GM19395 (cell line): ENCODE data around the gene HSD17B3.
"Not testable (repeated sequence)": the region's sequence is repeated elsewhere in the genome, so short reads cannot be mapped to it uniquely, and the experiment has no call there.

Experiments
- ATAC-seq: cut with Tn5 transposase; IDR thresholded peaks from one replicate; pipeline ENCODE4 v1.9.1; 2021; ENCODE audit warnings: mild to moderate bottlenecking, moderate library complexity; ENCODE audit not compliant: unreplicated experiment

The HSD17B3 gene

DNA sequence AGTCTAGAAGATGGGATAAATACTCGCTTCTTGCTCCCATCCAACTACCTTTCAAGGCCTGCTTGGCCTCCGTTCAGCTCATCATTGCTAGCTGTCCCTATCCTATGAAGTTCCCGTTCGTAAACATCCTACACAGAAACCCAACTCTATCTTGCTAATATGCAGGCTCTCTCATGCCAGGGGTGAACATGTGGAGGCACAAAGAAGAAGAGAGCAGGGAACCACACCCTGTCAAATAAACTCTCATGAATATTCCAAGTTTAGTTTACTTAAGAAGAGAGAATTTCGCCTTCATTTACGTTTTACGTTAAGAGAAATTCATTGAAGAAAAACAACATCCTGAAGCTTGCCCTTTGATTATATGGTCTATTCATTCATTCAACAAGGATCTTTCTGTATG lies 7.9 kb upstream of the HSD17B3 start:
- ATAC-seq, result no peak

DNA sequence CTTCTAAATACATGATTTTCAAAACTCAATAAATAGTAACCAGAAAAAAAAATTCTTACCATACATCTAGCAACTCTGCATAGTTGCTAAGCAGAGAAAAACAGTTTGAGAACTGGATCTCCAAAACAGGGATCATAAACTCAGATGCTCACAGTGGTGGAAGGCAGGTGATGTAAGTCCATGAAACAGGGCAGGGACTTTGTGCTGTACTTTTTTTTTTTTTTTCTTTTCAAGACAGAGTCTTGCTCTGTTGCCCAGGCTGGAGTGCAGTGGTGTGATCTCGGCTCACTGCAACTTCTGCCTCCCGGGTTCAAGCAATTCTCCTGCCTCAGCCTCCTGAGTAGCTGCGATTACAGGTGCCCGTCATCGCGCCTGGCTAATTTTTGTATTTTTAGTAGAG lies 5.0 kb upstream of the HSD17B3 start:
- not testable (repeated sequence) for ATAC-seq

DNA sequence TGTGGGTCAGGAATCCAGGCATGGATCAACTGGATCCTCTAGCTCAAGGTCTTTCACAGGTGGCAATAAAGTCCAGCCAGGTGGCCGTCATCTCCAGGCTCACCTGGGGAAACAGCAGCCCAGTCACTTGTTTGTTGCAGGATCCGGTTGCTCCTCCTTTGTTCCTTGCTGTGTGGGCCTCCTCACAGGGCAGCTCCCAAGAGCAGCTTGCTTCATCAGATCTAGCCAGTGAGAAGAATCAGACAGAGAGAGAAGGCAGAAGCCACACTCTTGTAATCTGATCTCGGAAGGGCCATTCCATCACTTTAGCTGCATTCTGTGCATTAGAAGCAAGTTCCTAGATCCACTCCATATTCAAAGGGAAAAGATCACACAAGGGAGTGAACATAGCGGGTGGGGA lies 3.2 kb upstream of the HSD17B3 start:
- no peak for ATAC-seq

DNA sequence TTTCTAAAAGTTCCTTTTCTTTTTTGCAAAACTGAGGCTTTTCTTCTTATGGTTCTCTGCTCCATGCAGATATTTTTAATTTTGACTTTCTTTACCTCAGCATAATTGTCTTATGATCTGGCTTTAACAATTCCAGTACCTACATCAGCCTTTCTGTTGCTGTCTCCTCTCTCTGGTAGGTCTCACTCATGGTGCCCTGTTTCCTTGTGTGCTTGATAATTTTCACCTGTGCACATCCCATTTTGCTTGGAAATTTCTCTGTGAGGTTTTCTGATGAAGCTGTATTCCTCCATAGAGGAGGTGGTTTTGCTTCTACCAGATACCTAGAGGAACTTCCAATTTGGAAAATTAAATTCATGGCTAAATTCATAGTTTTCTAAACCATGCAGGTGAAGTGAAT lies 2.3 kb upstream of the HSD17B3 start:
- ATAC-seq, result no peak

DNA sequence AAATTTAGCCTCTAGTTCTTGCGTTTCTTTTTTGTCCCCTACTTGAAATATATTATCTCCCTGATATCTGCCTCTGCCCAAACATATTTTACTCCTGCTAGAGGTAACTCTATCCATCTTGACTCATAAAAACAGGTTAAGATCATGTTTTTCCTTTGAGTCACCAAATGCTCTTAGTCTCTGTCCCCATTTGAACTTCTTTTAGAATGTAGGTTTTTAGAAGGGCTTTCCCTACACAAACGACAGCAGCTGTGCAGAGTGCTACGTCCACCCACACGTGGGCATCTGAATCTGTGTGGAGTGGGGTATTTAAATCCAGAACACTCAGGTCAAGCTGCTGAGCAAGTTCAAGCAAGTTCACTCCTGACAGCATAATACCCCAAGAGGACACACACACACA lies 2.2 kb downstream of the HSD17B3 start:
- ATAC-seq, result no peak

DNA sequence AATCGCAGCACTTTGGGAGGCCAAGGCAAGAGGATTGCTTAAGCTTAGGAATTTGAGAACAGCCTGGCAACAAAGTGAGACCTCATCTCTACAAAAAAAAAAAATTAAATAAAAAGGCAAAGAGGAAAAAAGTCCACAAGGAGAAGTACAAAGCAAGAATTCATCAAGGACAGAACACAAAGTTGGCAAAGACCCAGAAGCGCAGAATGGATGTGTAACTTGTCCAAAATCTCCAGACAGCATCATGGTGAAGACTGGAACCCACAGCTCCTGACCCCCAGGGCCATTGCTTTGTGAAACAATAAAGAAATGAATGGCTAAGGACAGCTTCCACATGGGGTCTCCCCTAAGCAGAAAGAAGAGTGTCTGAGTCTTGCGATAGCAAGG lies 7.8 kb downstream of the HSD17B3 start:
- no peak for ATAC-seq

DNA sequence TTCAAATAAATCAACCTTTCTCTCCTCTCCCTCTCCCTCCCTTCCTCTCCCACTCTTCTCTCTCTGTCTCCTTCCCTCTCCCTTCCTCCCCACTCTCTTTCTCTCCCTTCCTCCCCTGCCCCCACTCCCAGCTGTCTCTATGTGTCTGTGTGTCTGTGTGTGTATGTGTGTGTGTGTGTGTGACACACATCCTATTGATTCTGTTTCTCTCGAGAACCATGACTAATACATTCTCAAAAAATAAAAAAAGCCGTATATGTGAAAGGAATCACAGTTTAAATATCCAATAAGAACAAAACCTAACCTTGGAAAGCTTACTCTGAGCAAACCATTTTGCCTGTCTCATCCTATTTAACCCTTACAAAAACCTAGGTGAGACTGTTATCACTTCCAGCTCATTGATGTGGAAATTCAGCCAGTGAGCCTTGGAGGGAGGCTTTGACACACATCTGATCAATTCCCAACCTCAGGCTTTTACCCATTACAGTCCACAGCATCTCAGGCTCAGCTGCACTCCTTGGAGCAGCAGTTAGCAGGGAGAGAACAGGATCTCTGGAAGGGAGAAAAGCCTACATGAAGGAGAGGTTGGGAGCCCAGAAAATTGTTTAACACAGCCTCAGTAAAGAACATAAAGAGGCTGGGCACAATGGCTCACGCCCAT lies 8.3 kb downstream of the HSD17B3 start:
- ATAC-seq, result no peak

DNA sequence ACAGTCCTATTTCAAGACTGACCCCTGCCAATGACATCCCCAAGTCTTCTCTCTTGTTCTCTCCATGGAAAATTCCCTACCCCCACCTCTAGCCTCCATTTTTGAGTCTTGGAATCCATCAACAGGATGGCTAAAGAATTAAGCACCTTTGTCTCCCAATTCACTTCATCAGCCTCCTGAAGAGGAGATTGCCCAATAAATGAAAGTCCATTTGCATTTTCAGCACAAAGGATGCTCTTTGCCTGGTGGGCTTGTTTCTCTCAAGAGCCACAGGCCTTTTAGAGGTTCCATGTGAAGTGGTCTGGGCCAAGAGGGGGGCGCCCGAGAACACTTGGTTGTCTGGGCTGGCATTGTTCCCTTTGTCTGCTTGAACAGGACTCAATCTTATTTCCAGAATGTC lies 12.6 kb downstream of the HSD17B3 start:
- no peak for ATAC-seq

DNA sequence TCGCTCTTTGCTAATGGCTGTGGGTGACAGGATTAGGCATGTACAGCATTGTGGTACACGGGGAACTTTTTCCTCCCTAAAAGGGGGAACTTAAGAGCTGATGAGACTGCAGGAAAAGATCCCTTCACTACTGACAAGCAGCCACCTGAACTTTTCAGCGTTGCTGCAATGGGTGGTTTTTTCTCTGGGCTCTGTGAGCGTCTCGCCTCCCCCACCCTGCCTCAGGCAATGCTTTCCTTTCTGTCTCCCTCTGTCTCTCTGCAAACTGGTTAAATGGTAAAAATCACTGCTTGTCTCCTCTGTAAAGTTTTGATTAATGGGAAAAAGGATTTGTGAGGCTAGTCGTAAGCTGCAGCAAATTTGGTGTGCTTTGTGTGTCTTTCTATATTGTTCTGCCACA lies 20.3 kb downstream of the HSD17B3 start:
- ATAC-seq, result no peak

DNA sequence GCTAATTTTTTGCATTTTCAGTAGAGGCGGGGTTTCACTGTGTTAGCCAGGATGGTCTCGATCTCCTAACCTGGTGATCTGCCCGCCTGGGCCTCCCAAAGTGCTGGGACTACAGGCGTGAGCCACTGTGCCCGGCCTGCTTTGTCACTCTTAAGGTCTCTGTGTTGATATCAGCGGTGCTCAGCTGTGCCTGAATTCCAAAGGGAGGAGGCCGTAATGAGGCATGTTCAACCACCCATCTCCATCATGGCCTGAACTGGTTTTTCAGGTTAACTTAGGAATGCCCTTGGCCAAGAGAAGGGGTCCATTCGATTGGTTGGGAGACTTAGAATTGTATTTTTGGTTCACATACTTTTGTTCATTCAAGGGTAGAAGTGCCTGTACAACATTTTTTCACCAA lies 22.0 kb downstream of the HSD17B3 start:
- ATAC-seq, result no peak

DNA sequence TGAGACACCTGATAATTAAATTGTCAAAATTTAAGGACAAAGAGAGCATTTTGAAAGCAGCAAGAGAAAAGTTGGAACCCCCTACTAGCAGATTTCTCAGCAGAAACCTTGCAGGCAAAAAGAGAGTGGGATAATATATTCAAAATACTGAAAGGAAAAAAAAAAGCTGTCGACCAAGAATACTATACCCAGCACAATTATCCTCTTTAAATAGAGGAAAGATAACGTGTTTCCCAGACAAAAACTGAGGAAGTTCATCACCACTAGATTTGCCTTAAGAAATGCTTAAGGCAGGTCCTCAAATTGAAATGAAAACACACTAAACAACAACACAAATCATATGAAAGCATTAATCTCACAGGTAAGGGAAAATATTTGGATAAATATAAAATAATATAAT lies 27.0 kb downstream of the HSD17B3 start:
- no peak for ATAC-seq

DNA sequence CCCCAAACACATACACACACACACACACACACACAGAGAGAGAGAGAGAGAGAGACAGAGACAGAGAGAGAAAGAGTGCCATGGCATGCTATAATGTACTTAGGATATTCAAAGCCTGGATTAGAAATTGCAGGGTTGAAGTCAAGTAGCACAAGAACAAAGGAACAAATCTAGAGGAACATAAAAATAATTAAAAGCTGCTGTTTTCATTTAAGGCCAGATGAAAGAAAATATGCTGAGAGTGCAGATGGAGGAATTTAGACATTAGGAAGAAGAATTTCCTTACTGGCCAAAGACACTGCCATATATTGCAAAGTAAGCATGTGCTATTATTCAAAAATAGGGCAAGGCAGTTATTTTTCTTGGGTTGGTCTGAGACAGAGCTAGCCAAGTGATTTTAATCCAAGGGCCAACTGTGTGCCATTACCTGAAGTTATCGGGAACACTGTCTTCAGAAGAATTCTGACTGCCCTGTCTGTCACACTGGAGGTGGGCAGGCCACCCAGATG lies 31.7 kb downstream of the HSD17B3 start:
- ATAC-seq, result no peak

DNA sequence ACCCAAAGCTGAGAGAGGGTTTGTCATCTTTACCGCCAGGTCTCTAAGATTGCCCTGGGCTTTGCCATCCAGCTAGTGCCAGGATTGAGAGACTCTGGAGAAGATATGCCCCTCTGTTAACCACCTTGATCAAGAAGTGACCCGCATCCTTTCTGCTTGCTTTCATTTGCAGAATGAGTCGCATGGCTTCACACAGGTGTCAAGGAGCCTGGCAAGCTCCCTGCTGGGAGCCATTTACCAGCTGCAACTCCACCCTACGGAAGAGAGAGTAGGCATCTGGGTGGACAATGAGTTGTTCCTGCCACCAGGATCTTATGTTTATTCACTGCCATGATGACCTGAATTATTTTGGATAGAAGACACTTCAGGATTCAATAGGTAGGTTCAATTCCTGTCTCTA lies 43.0 kb downstream of the HSD17B3 start:
- no peak for ATAC-seq

DNA sequence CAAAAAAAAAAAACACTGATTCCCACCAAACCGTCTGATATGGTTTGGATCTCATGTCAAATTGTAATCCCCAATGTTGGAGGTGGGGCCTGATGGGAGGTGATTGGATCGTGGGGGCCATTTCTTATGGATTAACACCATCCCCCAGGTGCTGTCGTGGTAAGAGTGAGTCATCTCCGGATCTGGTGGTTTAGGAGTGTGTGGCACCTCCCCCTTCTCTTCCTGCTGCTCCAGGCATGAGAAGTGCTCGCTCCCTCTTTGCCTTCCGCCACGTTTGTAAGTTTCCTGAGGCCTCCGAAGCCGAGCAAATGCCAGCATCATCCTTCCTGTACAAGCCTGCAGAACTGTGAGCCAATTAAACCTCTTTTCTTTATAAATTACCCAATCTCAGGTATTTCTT lies 45.2 kb downstream of the HSD17B3 start:
- no peak for ATAC-seq

DNA sequence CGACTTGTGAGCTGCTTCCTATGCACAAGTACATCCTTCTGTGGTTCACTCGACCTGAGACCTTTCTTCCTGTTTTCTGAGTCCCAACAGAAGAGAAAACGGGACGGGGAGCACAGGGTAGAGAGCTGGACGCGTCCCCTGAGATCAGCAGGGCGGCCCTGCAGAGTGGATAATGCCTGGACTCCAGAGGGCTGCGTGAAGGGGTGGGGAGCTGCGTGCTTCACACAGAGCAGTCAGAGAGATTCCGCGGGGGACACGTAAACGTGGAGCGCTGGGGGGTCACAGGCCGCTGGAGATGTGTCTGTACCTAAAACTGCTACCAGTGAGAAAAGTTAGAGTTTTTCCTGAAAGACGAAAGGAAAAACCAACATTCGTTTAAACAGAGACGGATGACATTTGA lies 46.3 kb downstream of the HSD17B3 start:
- no peak for ATAC-seq

DNA sequence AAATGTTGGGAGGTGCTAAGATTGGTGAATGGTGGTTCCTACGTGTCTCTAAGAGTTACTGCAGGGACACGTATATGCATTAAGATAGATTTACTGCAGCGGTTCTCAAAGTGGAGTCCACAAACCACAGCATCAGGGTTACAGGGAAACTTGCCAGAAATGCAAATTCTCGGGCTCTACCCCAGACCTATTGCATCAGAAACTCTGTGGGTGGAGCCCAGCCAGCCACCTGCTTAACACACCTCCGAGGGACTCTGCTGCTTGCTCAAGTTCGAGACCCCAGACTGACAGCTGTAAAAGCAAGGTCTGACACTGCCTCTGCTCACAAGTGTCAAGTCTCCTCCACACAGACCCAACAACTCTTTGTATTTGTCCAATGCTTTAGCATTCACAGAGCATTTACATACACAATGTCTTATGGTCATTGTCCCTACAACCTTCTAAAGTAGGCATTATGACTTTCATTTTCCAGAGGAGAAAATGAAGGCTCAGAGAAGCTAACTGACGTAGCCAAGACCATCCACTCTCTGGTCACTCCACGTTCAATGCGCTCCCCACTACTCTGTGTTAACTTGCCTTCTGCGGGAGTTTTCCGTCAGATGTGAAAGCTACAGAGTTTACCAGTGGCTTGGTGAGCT lies 48.8 kb downstream of the HSD17B3 start:
- no peak for ATAC-seq

DNA sequence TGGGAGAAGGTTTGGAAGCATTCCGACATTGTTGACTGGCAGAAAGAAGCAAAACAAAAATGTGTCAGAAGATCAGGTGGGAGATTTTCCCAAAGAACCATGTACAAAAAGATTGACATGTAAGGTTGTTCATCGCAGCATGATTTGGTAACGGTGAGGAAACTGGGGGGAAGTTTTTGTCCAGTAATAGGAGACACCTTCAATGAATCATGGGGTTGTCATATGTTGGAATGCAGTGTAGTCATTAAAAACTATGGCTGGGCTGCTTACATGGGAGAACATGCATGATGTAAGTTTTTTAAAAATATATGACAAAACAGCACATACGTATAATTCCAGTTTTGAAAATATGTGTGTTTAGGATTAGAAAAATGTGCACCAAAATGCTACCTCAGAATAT lies 50.5 kb downstream of the HSD17B3 start:
- no peak for ATAC-seq

DNA sequence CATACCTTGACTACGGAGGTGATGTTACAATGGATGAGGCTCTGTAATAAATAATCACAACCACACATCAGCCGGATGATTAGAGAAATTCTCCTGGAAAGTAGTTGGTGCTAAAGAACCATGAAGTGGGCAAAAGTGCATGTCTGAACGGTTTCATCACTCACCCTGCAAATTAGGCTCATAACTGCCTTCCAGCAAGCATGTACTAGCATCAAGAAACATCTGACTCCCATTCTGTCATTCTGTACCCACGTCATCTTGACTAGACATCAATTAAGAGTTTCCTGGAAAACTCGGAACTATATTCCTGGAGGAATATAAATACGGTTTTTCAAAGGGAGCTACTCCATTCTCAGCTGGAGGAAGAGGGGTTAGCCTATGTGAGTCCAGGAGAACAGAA lies 52.2 kb downstream of the HSD17B3 start:
- ATAC-seq, result no peak

DNA sequence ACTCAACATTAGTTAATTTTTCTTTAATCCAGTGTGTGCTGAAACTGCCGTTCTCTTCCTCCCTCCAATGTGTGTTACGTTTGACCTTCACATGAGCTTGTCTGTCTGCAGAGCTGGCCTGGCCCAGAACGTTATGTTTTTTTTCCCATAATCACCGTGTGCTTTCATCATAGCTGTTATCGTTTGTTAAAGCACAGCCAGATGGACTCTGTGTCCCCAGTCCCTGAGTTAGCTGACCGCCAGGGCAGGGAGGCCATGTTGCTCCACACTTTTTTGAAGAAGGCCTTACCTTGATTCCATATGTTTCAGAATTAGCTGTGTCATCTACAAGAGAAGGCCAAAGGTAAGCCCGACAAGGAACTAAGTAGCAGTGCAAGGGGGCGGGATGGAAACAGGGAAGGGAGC lies 55.7 kb downstream of the HSD17B3 start:
- no peak for ATAC-seq

DNA sequence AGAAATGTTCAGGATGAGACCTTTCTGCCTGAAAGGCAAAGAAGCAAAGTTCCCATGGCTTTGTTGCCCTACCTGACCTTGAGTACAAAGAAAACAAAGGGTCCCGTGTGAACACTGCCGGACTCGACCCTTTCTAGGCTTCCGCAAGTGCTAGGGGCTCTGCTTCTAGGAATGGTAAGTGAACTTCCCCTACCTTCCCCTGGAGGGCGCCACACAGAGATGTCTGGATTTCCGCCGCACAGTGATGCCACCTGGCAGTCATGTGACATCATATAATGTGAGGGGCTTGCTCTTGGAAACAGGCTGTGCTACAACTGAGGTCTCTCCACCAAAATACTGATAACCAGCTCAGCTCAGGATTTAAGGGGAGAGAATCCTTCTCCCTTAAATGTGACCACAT lies 56.6 kb downstream of the HSD17B3 start:
- no peak for ATAC-seq

DNA sequence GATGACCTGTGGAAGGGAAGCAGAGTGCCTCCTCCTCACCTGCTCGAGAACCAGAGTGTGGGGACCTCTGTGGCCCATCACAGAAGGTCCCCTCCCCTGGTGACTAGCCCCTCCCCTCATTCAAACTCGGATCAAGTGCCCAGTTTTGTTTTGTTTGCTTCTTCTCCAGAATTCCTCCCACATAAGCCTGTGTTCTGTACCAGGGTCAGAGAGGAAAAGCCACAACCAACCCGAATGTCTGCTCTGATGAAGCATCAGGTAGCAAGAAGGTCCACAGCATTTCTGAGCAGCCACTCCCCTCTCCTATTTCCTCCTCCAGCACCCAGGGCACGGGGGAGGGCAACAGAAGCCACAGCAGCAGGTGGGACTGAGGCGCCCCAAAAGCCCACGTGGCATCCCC lies 58.2 kb downstream of the HSD17B3 start:
- no peak for ATAC-seq

DNA sequence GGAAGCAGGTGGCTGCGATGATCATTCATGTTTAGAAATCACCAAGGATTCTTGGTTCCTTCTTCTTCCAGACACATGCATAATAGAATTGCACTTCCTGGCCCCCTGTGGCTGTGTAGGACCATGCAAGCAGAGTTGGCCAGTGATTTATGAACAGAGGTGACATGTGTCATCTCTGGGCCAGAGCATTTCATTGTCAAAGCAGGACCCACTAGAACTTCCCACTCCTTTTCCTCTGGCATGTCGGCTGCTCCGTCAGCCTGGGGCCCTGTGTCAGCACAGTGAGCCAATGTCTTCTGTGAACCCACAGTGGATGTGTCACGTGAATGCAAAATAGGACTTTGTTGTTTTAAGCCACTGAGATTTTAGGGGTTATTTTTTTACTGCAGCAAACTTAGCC lies 59.2 kb downstream of the HSD17B3 start:
- ATAC-seq, result no peak

DNA sequence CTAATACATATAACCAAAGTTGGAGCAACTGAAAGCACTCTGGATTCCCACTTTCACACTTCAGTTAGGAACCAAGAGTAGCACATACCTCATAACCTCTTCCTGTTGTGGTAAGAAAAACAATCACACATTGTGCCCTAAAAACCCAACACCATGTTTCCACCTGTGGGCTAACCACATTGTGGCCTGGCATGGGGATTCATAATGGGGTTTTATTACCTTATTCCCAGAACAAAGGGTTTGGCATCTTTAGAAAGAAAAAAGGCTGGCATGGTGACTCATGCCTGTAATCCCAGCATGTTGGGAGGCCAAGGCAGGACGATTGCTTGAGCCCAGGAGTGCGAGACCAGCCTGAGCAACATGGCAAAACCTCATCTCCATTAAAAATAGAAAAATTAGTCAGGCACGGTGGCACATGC lies 60.6 kb downstream of the HSD17B3 start:
- ATAC-seq, result no peak
